HepG2 (cell line): ENCODE measurements around the gene ENO2. TPM values are rescaled to one million over a fixed set of nuclear protein-coding genes. Genes with fewer than 3 reads are reported as not detected.

Source experiments
- ATAC-seq: fragments of 200-7000 bp; cut with Tn5 transposase; 3 replicates; pipeline ENCODE4 v1.9.1; 2020; ENCODE audit warnings: mild to moderate bottlenecking, moderate library complexity
- BruUV-seq: library from RNA; stranded (reverse); fragments of 400-500 nt; replicated peaks from 2 replicates; lab custom pipeline; 2021; lab: Mats Ljungman, UMichigan
- CTCF ChIA-PET: fragments of 300-600 bp; formaldehyde crosslinking; extraction: SDS; loops from one replicate; lab custom pipeline; 2021; ENCODE audit warnings: low total read pairs, inconsistent platforms, low intra/inter-chr PET ratio; lab: Yijun Ruan, JAX
- POLR2A ChIA-PET: fragments of 350-600 bp; sonication (Branson Sonifier 250); formaldehyde crosslinking; loops from one replicate; lab custom pipeline; 2020; ENCODE audit warnings: antibody characterized with exemption, inconsistent platforms; lab: Yijun Ruan, JAX
- DNase-seq: peaks from one replicate; pipeline ENCODE4 v3.0.0-alpha.2; 2015; ENCODE audit warnings: low spot score
- FAIRE-seq: peaks from 3 replicates; lab custom pipeline; 2011; peaks lifted over from hg19 to GRCh38; lab: Jason Lieb, UNC
- H2AFZ ChIP-seq: one replicate; pipeline ENCODE4 v1.6.1; 2011; ENCODE audit warnings: low read length, inconsistent platforms
- H3K27ac ChIP-seq: fragments of 300-600 bp; 3 replicates; pipeline ENCODE4 v1.8.0; 2011; ENCODE audit warnings: mixed run types, mild to moderate bottlenecking, mixed read lengths, low read length, inconsistent platforms; ENCODE audit not compliant: insufficient read depth; ENCODE audit errors: extremely low read length
- H3K27me3 ChIP-seq, 2 experiments: fragments of 200-600 bp in 1 of 2; 2 replicates in 1 of 2; 3 replicates in 1 of 2; pipeline versions ENCODE4 v1.6.0 to v1.8.0; 2011; ENCODE audit warnings: low read length in 2 of 2, mild to moderate bottlenecking in 2 of 2, moderate library complexity in 2 of 2, inconsistent platforms in 1 of 2; ENCODE audit not compliant: insufficient read depth in 2 of 2, control insufficient read depth in 1 of 2
- H3K36me3 ChIP-seq, 2 experiments: fragments of 200-600 bp in 1 of 2; replicated peaks in 1 of 2; 2 replicates in 1 of 2; 3 replicates in 1 of 2; pipeline versions ENCODE4 v1.5.1 to v1.8.0; 2011; ENCODE audit warnings: low read length in 2 of 2, inconsistent platforms in 1 of 2; ENCODE audit not compliant: insufficient read depth in 2 of 2, control insufficient read depth in 1 of 2
- H3K4me1 ChIP-seq: 2 replicates; pipeline ENCODE4 v1.5.1; 2012; ENCODE audit warnings: low read length, inconsistent platforms; ENCODE audit not compliant: insufficient read depth
- H3K4me2 ChIP-seq: 2 replicates; pipeline ENCODE4 v1.6.0; 2011; ENCODE audit warnings: low read depth, low read length, inconsistent platforms
- H3K4me3 ChIP-seq, 3 experiments: fragments of 200-600 bp in 1 of 3; sonication (generic), shearing (Covaris generic) in 1 of 3; replicated peaks in 1 of 3; 2 replicates each; pipeline ENCODE4 v1.5.1; 2011 to 2016; ENCODE audit warnings: low read length in 3 of 3, inconsistent platforms in 2 of 3, low read depth in 2 of 3, mild to moderate bottlenecking in 2 of 3, control low read depth in 1 of 3, mixed read lengths in 1 of 3; ENCODE audit not compliant: insufficient read depth in 1 of 3
- H3K79me2 ChIP-seq: one replicate; pipeline ENCODE4 v1.6.1; 2011; ENCODE audit warnings: low read length, inconsistent platforms; ENCODE audit not compliant: insufficient read depth
- H3K9ac ChIP-seq: 2 replicates; pipeline ENCODE4 v1.6.0; 2011; ENCODE audit warnings: mild to moderate bottlenecking, low read depth, low read length, inconsistent platforms; ENCODE audit not compliant: insufficient read depth
- H3K9me3 ChIP-seq: 2 replicates; pipeline ENCODE4 v1.5.1; 2012; ENCODE audit warnings: mild to moderate bottlenecking, low read length
- H4K20me1 ChIP-seq: 2 replicates; pipeline ENCODE4 v1.6.0; 2011; ENCODE audit warnings: inconsistent platforms, mild to moderate bottlenecking, low read length, moderate library complexity; ENCODE audit not compliant: insufficient read depth
- AFF4 ChIP-seq: sonication (generic); formaldehyde crosslinking; IDR thresholded peaks from 2 replicates; pipeline ENCODE4 v1.4.0; 2020; ENCODE audit warnings: missing genetic modification reagents
- AKAP8 ChIP-seq: sonication (generic); formaldehyde crosslinking; IDR thresholded peaks from 2 replicates; pipeline ENCODE4 v1.5.1; 2020; ENCODE audit warnings: mild to moderate bottlenecking, missing genetic modification reagents
- CCDC6 ChIP-seq: sonication (generic); formaldehyde crosslinking; IDR thresholded peaks from 2 replicates; pipeline ENCODE4 v1.8.1; 2022; ENCODE audit warnings: mild to moderate bottlenecking, missing genetic modification reagents, moderate library complexity
- MBD4 ChIP-seq: IDR thresholded peaks from 2 replicates; pipeline ENCODE4 v1.6.1; 2012; ENCODE audit warnings: low read length, inconsistent platforms, borderline replicate concordance
- PBX2 ChIP-seq: IDR thresholded peaks from 2 replicates; pipeline ENCODE4 v1.6.1; 2016; ENCODE audit warnings: control low read depth
- SMC3 ChIP-seq: IDR thresholded peaks from 2 replicates; pipeline ENCODE4 v1.6.1; 2011; ENCODE audit warnings: low read length, improper control_type of control experiment
- SNAPC2 ChIP-seq: sonication (generic); formaldehyde crosslinking; IDR thresholded peaks from 2 replicates; pipeline ENCODE4 v1.8.1; 2022; ENCODE audit warnings: mild to moderate bottlenecking, missing genetic modification reagents
- ZBTB4 ChIP-seq: sonication (generic); formaldehyde crosslinking; IDR thresholded peaks from 2 replicates; pipeline ENCODE4 v1.4.0; 2020; ENCODE audit warnings: missing genetic modification reagents, mild to moderate bottlenecking, borderline replicate concordance
- ZNF143 ChIP-seq: sonication (generic); formaldehyde crosslinking; IDR thresholded peaks from 2 replicates; pipeline ENCODE4 v1.4.0; 2020; ENCODE audit warnings: missing genetic modification reagents
- ZNF18 ChIP-seq: sonication (generic); formaldehyde crosslinking; IDR thresholded peaks from 2 replicates; pipeline ENCODE4 v1.8.0; 2022; ENCODE audit warnings: mild to moderate bottlenecking, missing genetic modification reagents; ENCODE audit not compliant: insufficient replicate concordance
- ZNF333 ChIP-seq: sonication (generic); formaldehyde crosslinking; IDR thresholded peaks from 2 replicates; pipeline ENCODE4 v1.4.0; 2020; ENCODE audit warnings: mild to moderate bottlenecking, missing genetic modification reagents, borderline replicate concordance
- ZNF7 ChIP-seq: IDR thresholded peaks from 2 replicates; pipeline ENCODE4 v1.6.1; 2016; ENCODE audit warnings: missing biosample characterization, missing genetic modification reagents
- WGBS: methylation state at CpG from one replicate; pipeline ENCODE4 v1.1.6; 2017; ENCODE audit warnings: low lambda C conversion rate; 5-methylcytosine and 5-hydroxymethylcytosine counted together
- in situ Hi-C: cut with HindIII; loops from 2 replicates; pipeline ENCODE4 v1.10.0; 2017; ENCODE audit warnings: low pct_unique_long_range_greater_than_20kb; ENCODE audit not compliant: extremely low pct_ligation_motif_present
- intact Hi-C: fragments of 100-400 bp; cut with micrococcal nuclease; formaldehyde crosslinking; loops from one replicate; pipeline ENCODE4 v1.10.0; 2022; ENCODE audit not compliant: unreplicated experiment
- polyA plus RNA-seq, 8 experiments: library from polyadenylated mRNA; depleted of rRNA in 3 of 8; stranded (reverse) in 7 of 8; unstranded in 1 of 8; fragments of >200 nt; fragmentation: Illumina TruSeq in 4 of 8; extraction: Trizol in 4 of 8; gene quantifications; 2 replicates each; pipeline versions ENCODE4 v1.2.1 to v1.2.3, GENCODE V29; 2011 to 2016; ENCODE audit warnings: low read depth in 4 of 8, missing spikeins in 1 of 8, mixed read lengths in 1 of 8; ENCODE audit not compliant: insufficient read depth in 1 of 8
- total RNA-seq, 5 experiments: library from RNA; depleted of rRNA; stranded (reverse); fragments of >200 nt; fragmentation: Illumina TruSeq; extraction: Trizol; gene quantifications; 2 replicates each; pipeline ENCODE4 v1.2.3, GENCODE V29; 2016; ENCODE audit warnings: low read depth in 1 of 5

ENO2 gene
- total and polyA plus RNA-seq, 2 of the 13 experiments (the other 11 are each of a cell fraction or from before 2014, with no cell fraction given), result 19.3 to 136 TPM

- H3K36me3 ChIP-seq, result peaks cover 0 to 1% of the 10 kb centered on the region in 2 experiments; a peak in 2 of 5 replicates
- intact Hi-C loops (no loop called here), in situ Hi-C loops (no loop called here)
- FAIRE-seq (no peak), ATAC-seq (no peak), DNase-seq (no peak)
- no peak overlapping the region for H3K4me2 ChIP-seq
- no peak overlapping the region for H2AFZ ChIP-seq
- POLR2A ChIA-PET, result interaction anchor here (6.2 kb wide), 1 partner anchor 12 kb away, joined by 47 read pairs; the partner anchor contains the start of gene SPSB2
- no peaks in the 10 kb centered on the region for H3K9me3 ChIP-seq
- no peak for TF ChIP-seq ZNF18
- no peak for TF ChIP-seq PBX2 (CRISPR knock-in tag)
- no peak for TF ChIP-seq SMC3
- TF ChIP-seq ZNF143, result no peak
- no peak for TF ChIP-seq ZNF7 (CRISPR knock-in tag)
- no peak for TF ChIP-seq CCDC6 (CRISPR knock-in tag)
- TF ChIP-seq ZBTB4 (CRISPR knock-in tag), result no peak
- TF ChIP-seq SNAPC2, result no peak
- TF ChIP-seq ZNF333, result no peak
- TF ChIP-seq AKAP8 (CRISPR knock-in tag), result no peak
- no peak for TF ChIP-seq AFF4 (CRISPR knock-in tag)
- TF ChIP-seq MBD4, result no peak
- H3K9ac ChIP-seq, result no peak overlapping the region
- H3K27ac ChIP-seq, result no peak overlapping the region
- H3K27me3 ChIP-seq, result no peaks in the 10 kb centered on the region
- 92% methylated on average over 22 of the region's 22 CpGs for WGBS
- no peaks in the 10 kb centered on the region for H4K20me1 ChIP-seq
- CTCF ChIA-PET, result no interaction called here
- BruUV-seq, result no TSS peak
- no peaks in the 10 kb centered on the region for H3K79me2 ChIP-seq
- H3K4me1 ChIP-seq, result peaks cover 61% of the 10 kb centered on the region
- H3K4me3 ChIP-seq, result no peak overlapping the region
These were observed 29.8 kb upstream of the ENO2 start for GRCh38 chr12:6884539-6884938.
